IgD-negative memory B cell (primary cell): Measurements from ENCODE around the gene WWOX. TPM values are rescaled to one million over a fixed set of nuclear protein-coding genes. Genes with fewer than 3 reads are reported as not detected.
A peak's percentile ranks its signal among the peaks of the same experiment; 100 is the strongest.

Experiments used
- H3K27ac Mint-ChIP-seq, 3 donors: one replicate each; pipeline ENCODE4 v1.8.0; 2020 to 2022; ENCODE audit warnings: mild to moderate bottlenecking in 3 of 3, mixed read lengths in 3 of 3, moderate library complexity in 1 of 3
- H3K27me3 Mint-ChIP-seq: one replicate; pipeline ENCODE4 v1.8.0; 2021; ENCODE audit warnings: mixed read lengths
- H3K36me3 Mint-ChIP-seq: one replicate; pipeline ENCODE4 v1.8.0; 2020; ENCODE audit warnings: mild to moderate bottlenecking, mixed read lengths
- H3K4me1 Mint-ChIP-seq, 3 donors: one replicate each; pipeline ENCODE4 v1.8.0; 2020 to 2022; ENCODE audit warnings: mixed read lengths in 3 of 3, mild to moderate bottlenecking in 1 of 3
- H3K4me3 Mint-ChIP-seq, 4 donors: one replicate each; pipeline ENCODE4 v1.8.0; 2020 to 2022; ENCODE audit warnings: mild to moderate bottlenecking in 4 of 4, mixed read lengths in 4 of 4, moderate library complexity in 3 of 4
- H3K9me3 Mint-ChIP-seq, 3 donors: one replicate each; pipeline ENCODE4 v1.8.0; 2020 to 2021; ENCODE audit warnings: mixed read lengths in 3 of 3, mild to moderate bottlenecking in 1 of 3
- polyA plus RNA-seq: library from polyadenylated mRNA; unstranded; fragments of 300-500 nt; fragmentation: Illumina TruSeq; gene quantifications from one replicate; pipeline ENCODE4 v1.2.3, GENCODE V29; 2021

The WWOX gene
- polyA plus RNA-seq, 1 donor from 2014 or later, result 12.2 TPM

- Mint-ChIP-seq H3K4me3 (no peak overlapping the region), H3K27ac (no peak overlapping the region), H3K9me3 (no peaks in the 10 kb centered on the region), H3K27me3 (no peaks in the 10 kb centered on the region), H3K4me1 (peaks cover 2 to 5% (median 4%) of the 10 kb centered on the region in 3 donors), H3K36me3 (peaks cover 2% of the 10 kb centered on the region)
Measured at GRCh38 chr16:78122774-78123315, 23.4 kb downstream of the WWOX start.

- H3K4me3 Mint-ChIP-seq, result no peak overlapping the region
- H3K27ac Mint-ChIP-seq, result no peak overlapping the region
- H3K27me3 Mint-ChIP-seq, result no peaks in the 10 kb centered on the region
- peaks cover 2 to 5% (median 4%) of the 10 kb centered on the region in 3 donors for H3K4me1 Mint-ChIP-seq
- peaks cover 0 to 7% (median 0%) of the 10 kb centered on the region in 3 donors for H3K9me3 Mint-ChIP-seq
- peaks cover 2% of the 10 kb centered on the region for H3K36me3 Mint-ChIP-seq
Measured at GRCh38 chr16:78125112-78125844, 25.8 kb downstream of the WWOX start.

- H3K36me3 Mint-ChIP-seq, result peaks cover 10% of the 10 kb centered on the region
- no peak overlapping the region for H3K4me3 Mint-ChIP-seq
Measured at GRCh38 chr16:78126662-78127061, 27.2 kb downstream of the WWOX start.

GRCh38 chr16:78127130-78127529 is 27.7 kb downstream of the WWOX start:
- Mint-ChIP-seq H3K36me3 (peaks cover 10% of the 10 kb centered on the region), H3K27me3 (no peaks in the 10 kb centered on the region), H3K9me3 (peaks cover 0 to 7% (median 2%) of the 10 kb centered on the region in 3 donors), H3K4me3 (no peak overlapping the region), H3K4me1 (peaks cover 2 to 5% (median 4%) of the 10 kb centered on the region in 3 donors), H3K27ac (no peak overlapping the region)

More at GRCh38 chr16:78126662-78127061, 27.2 kb downstream of the WWOX start:
- Mint-ChIP-seq H3K4me1 (peaks cover 2 to 5% (median 4%) of the 10 kb centered on the region in 3 donors), H3K27ac (no peak overlapping the region), H3K27me3 (no peaks in the 10 kb centered on the region), H3K9me3 (peaks cover 0 to 7% (median 2%) of the 10 kb centered on the region in 3 donors)

DNA sequence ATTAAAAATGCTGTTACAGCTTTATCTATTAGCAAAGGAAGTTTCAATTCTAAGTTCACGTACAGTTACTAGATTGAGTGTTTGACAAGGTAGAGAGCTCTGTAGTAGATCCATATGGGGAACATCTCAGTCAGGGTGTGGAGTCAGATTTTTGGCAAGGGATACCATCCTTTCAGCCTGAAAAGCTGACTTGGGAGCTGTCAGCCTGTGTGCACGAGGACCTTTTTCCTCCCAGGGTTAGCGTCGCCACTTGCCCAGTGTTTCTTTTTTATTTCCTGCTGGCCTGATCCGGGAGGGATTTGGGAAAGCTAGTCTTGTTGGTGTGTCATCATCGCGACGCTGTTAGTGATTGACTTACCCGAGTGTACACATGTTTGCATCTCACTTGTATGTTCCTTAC is 29.5 kb downstream of the WWOX start:
- H3K4me3 Mint-ChIP-seq, result no peak overlapping the region
- peaks cover 0 to 7% (median 2%) of the 10 kb centered on the region in 3 donors for H3K9me3 Mint-ChIP-seq
- H3K36me3 Mint-ChIP-seq, result peaks cover 12% of the 10 kb centered on the region
- no peaks in the 10 kb centered on the region for H3K27me3 Mint-ChIP-seq
- H3K27ac Mint-ChIP-seq, result no peak overlapping the region
- peaks cover 0 to 3% (median 0%) of the 10 kb centered on the region in 3 donors for H3K4me1 Mint-ChIP-seq

GRCh38 chr16:78129349-78129748 is 29.9 kb downstream of the WWOX start:
- H3K4me3 Mint-ChIP-seq, result no peak overlapping the region
- peaks cover 12% of the 10 kb centered on the region for H3K36me3 Mint-ChIP-seq
- peaks cover 0 to 7% (median 2%) of the 10 kb centered on the region in 3 donors for H3K9me3 Mint-ChIP-seq
- no peak overlapping the region for H3K27ac Mint-ChIP-seq
- H3K4me1 Mint-ChIP-seq, result peaks cover 0 to 3% (median under 1%) of the 10 kb centered on the region in 3 donors
- no peaks in the 10 kb centered on the region for H3K27me3 Mint-ChIP-seq

DNA sequence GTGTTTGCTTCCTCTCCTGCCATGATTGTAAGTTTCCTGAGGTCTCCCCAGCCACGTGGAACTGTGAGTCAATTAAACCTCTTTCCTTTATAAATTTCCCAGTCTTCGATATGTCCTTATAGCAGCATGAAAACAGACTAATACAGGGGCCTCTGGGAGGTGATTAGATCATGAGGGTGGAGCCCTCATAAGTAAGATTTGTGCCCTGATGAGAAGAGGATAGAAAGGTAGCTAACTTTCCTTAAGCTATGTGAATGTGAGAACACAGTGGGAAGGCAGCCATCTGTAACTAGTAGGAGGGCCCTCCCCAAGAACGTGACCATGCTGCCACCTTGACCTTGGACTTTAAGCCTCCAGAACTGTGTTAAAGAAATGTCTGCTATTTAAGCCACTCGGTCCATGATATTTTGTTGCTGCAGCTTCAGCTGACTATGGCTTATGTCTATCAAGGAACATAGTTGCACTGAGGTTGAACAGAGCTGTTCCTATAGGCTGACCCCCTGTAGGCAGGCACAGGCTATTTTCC is 30.7 kb downstream of the WWOX start:
- Mint-ChIP-seq H3K27me3 (no peaks in the 10 kb centered on the region), H3K4me3 (peak overlapping the region in 1 of 4 donors; percentile 14), H3K27ac (no peak overlapping the region), H3K9me3 (peaks cover 0 to 7% (median 2%) of the 10 kb centered on the region in 3 donors), H3K36me3 (peaks cover 12% of the 10 kb centered on the region), H3K4me1 (peaks cover 2 to 8% (median 3%) of the 10 kb centered on the region in 3 donors)

- no peak overlapping the region for H3K27ac Mint-ChIP-seq
- peaks cover 2 to 9% (median 3%) of the 10 kb centered on the region in 3 donors for H3K4me1 Mint-ChIP-seq
- peaks cover 12% of the 10 kb centered on the region for H3K36me3 Mint-ChIP-seq
Measured at GRCh38 chr16:78130950-78131349, 31.5 kb downstream of the WWOX start.

DNA sequence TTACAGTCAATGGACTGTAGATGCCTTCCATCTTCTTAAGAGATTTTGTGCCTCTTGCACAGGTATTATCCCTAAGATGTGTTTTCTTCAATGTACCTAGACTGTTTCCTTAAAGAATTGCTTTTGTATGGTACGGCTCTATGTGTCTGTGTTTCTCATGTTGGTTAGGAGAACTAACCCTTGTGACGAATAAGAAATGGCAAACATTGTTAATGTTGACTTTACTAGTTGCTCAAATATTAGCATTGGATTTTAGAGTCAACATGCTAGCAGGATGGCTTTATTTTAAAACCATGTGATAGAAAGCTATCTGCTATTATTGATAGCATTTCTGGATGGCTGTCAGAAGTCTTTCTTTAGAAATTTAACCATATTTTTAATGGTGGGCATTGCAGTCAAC is 34.5 kb downstream of the WWOX start:
- Mint-ChIP-seq H3K27me3 (no peaks in the 10 kb centered on the region), H3K27ac (no peak overlapping the region), H3K9me3 (peaks cover 0 to 7% (median 2%) of the 10 kb centered on the region in 3 donors)

More at GRCh38 chr16:78130950-78131349, 31.5 kb downstream of the WWOX start:
- Mint-ChIP-seq H3K4me3 (no peak overlapping the region), H3K27me3 (no peaks in the 10 kb centered on the region), H3K9me3 (peaks cover 0 to 7% (median 2%) of the 10 kb centered on the region in 3 donors)

DNA sequence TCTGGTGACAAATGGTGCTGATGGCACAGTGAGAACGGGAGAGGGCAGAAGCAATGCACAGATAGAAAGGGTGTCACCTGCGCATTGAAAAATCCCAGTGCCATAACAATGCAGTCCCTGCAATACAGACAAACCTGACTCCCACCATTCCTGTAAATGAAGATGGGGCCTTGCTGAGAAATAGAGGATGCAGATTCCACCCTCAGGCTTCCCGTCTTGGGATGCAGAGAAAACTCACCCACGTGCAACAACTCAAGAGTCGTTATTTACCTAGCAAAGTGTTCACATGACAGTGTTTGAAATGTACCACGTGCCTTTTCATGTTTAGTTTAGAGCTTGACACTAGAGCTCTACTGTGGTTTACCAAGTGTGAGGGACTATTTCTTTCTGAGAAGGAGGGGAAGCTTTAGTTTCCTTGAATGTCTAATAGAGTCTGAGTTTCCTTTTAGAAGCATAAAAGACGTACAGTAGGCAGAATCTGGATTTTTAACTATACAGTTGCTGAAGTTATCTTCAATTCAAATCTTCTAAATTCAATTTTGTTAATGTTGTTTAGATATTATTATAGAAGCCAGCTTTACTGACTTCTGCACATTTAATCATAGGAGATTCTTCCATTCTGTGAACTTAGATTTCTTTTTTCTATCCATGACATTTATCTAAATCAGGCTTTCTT is 35.6 kb downstream of the WWOX start:
- H3K9me3 Mint-ChIP-seq, result peaks cover 0 to 2% (median 1%) of the 10 kb centered on the region in 3 donors
- H3K36me3 Mint-ChIP-seq, result peaks cover 12% of the 10 kb centered on the region
- H3K4me3 Mint-ChIP-seq, result no peak overlapping the region
- no peaks in the 10 kb centered on the region for H3K27me3 Mint-ChIP-seq
- peak overlapping the region in 1 of 3 donors; percentile 24 for H3K27ac Mint-ChIP-seq
- peaks cover 9 to 23% (median 10%) of the 10 kb centered on the region in 3 donors for H3K4me1 Mint-ChIP-seq

More for the DNA sequence above, 34.5 kb downstream of the WWOX start:
- Mint-ChIP-seq H3K4me3 (no peak overlapping the region), H3K36me3 (peaks cover 12% of the 10 kb centered on the region), H3K4me1 (peaks cover 9 to 23% (median 10%) of the 10 kb centered on the region in 3 donors)

GRCh38 chr16:78137179-78137578 is 37.7 kb downstream of the WWOX start:
- no peaks in the 10 kb centered on the region for H3K27me3 Mint-ChIP-seq
- H3K4me3 Mint-ChIP-seq, result no peak overlapping the region
- H3K9me3 Mint-ChIP-seq, result no peaks in the 10 kb centered on the region
- no peak overlapping the region for H3K27ac Mint-ChIP-seq
- peaks cover 4% of the 10 kb centered on the region for H3K36me3 Mint-ChIP-seq
- peaks cover 9 to 23% (median 10%) of the 10 kb centered on the region in 3 donors for H3K4me1 Mint-ChIP-seq

- H3K9me3 Mint-ChIP-seq, result no peaks in the 10 kb centered on the region
- peak overlapping the region in 1 of 3 donors; percentile 20 for H3K27ac Mint-ChIP-seq
- no peaks in the 10 kb centered on the region for H3K36me3 Mint-ChIP-seq
- peak overlapping the region in 2 of 4 donors; percentile 30 to 75 for H3K4me3 Mint-ChIP-seq
- H3K27me3 Mint-ChIP-seq, result no peaks in the 10 kb centered on the region
- H3K4me1 Mint-ChIP-seq, result peaks cover 9 to 23% (median 10%) of the 10 kb centered on the region in 3 donors
Measured at GRCh38 chr16:78137782-78138616, 38.5 kb downstream of the WWOX start.

DNA sequence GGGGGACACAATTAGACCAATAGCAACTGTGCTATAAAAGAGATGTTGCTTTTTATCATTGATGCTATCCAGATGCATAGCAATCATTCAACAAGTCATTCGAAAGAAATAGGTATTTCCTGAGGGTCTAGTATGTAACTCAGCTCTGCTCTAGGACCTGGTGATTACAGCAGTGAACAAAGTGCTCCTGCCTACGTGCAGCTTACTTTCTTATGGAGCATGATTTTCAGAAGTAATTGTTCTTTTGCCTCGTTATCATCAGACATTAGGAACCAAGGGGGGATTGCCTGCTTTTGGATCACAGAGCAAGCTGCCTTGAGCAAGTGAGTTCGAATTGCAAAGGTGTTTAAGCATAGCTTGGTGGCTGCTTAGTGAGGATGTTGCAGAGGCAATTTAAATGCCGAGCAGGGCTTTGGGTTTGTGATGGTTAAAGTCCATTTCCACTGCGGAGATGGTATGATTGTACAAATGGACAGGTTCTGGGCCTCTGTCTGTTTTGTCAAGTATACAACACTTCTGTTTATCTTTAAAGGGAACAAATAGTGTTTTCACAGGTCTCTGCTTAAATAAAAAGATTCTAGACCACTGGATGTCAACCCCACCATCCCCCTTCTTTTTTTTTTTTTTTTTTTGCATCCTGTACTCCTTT is 41.5 kb downstream of the WWOX start:
- Mint-ChIP-seq H3K27me3 (no peaks in the 10 kb centered on the region), H3K27ac (no peak overlapping the region), H3K9me3 (no peaks in the 10 kb centered on the region), H3K4me1 (peaks cover 7 to 14% (median 10%) of the 10 kb centered on the region in 3 donors), H3K36me3 (peaks cover 5% of the 10 kb centered on the region), H3K4me3 (no peak overlapping the region)

GRCh38 chr16:78142788-78143187 is 43.3 kb downstream of the WWOX start:
- H3K36me3 Mint-ChIP-seq, result peaks cover 5% of the 10 kb centered on the region
- no peaks in the 10 kb centered on the region for H3K9me3 Mint-ChIP-seq
- no peak overlapping the region for H3K27ac Mint-ChIP-seq
- H3K4me3 Mint-ChIP-seq, result no peak overlapping the region
- H3K27me3 Mint-ChIP-seq, result no peaks in the 10 kb centered on the region
- H3K4me1 Mint-ChIP-seq, result peaks cover 5 to 8% (median 7%) of the 10 kb centered on the region in 3 donors
